Measurements from ENCODE around the gene COL19A1.
"Not testable (repeated sequence)": the region's sequence is repeated elsewhere in the genome, so short reads cannot be mapped to it uniquely, and the experiment has no call there.

GRCh38 chr6:69921066-69921465, 54.7 kb downstream of the COL19A1 start:
- TF ChIP-seq CTCF (IDR thresholded peaks at IDR 0.05); TAF1 (IDR thresholded peaks at IDR 0.05; ENCODE audit: borderline replicate concordance, low read depth, low read length); CHD2 (IDR thresholded peaks at IDR 0.05; ENCODE audit: low read length, partially characterized antibody); FOSL2 (IDR thresholded peaks at IDR 0.05; ENCODE audit: borderline replicate concordance, low read depth); ELF1 (IDR thresholded peaks at IDR 0.05); EZH2phosphoT487 (IDR thresholded peaks at IDR 0.05; ENCODE audit: borderline replicate concordance, low read depth); GATA2 (CRISPR knock-in tag; IDR thresholded peaks at IDR 0.05); JUND (IDR thresholded peaks at IDR 0.05); RAD21 (IDR thresholded peaks at IDR 0.05; ENCODE audit: low read length); POLR2AphosphoS5 (IDR thresholded peaks at IDR 0.05; ENCODE audit: low read depth, low read length); YY1 (IDR thresholded peaks at IDR 0.05; ENCODE audit: low read depth): not testable (repeated sequence)
- TF ChIP-seq, protein P1, sequence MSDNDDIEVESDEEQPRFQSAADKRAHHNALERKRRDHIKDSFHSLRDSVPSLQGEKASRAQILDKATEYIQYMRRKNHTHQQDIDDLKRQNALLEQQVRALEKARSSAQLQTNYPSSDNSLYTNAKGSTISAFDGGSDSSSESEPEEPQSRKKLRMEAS (IDR thresholded peaks at IDR 0.05; ENCODE audit: low read depth) = not testable (repeated sequence)
- TF ChIP-seq, protein P2, sequence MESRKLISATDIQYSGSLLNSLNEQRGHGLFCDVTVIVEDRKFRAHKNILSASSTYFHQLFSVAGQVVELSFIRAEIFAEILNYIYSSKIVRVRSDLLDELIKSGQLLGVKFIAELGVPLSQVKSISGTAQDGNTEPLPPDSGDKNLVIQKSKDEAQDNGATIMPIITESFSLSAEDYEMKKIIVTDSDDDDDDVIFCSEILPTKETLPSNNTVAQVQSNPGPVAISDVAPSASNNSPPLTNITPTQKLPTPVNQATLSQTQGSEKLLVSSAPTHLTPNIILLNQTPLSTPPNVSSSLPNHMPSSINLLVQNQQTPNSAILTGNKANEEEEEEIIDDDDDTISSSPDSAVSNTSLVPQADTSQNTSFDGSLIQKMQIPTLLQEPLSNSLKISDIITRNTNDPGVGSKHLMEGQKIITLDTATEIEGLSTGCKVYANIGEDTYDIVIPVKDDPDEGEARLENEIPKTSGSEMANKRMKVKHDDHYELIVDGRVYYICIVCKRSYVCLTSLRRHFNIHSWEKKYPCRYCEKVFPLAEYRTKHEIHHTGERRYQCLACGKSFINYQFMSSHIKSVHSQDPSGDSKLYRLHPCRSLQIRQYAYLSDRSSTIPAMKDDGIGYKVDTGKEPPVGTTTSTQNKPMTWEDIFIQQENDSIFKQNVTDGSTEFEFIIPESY (IDR thresholded peaks at IDR 0.05; ENCODE audit: borderline replicate concordance, low read depth) = not testable (repeated sequence)

Measured in SK-N-SH (cell line).